Liver (tissue), 9 donors: ENCODE data around the gene SRCAP. TPM values are rescaled to one million over a fixed set of nuclear protein-coding genes. Genes with fewer than 3 reads are reported as not detected.

Experiments
- DNase-seq: peaks from one replicate; pipeline ENCODE4 v3.0.0-alpha.2; 2017; ENCODE audit warnings: low spot score
- H3K27ac ChIP-seq, 2 donors: one replicate each; pipeline ENCODE4 v1.7.0; 2013; ENCODE audit warnings: inconsistent platforms in 2 of 2, low read length in 2 of 2, control low read depth in 1 of 2, low read depth in 1 of 2, mild to moderate bottlenecking in 1 of 2
- H3K27me3 ChIP-seq, 4 donors: one replicate each; pipeline versions ENCODE4 v1.6.1 to v1.7.0; 2013; ENCODE audit warnings: low read length in 3 of 4, inconsistent platforms in 1 of 4, mild to moderate bottlenecking in 1 of 4, moderate library complexity in 1 of 4; ENCODE audit not compliant: control insufficient read depth in 4 of 4, insufficient read depth in 4 of 4
- H3K36me3 ChIP-seq, 4 donors: one replicate each; pipeline versions ENCODE4 v1.6.1 to v1.7.0; 2013; ENCODE audit warnings: low read length in 3 of 4, mild to moderate bottlenecking in 3 of 4, low read depth in 1 of 4, moderate library complexity in 1 of 4; ENCODE audit not compliant: control insufficient read depth in 4 of 4, insufficient read depth in 3 of 4
- H3K4me1 ChIP-seq, 4 donors: one replicate each; pipeline versions ENCODE4 v1.6.1 to v1.7.0; 2013; ENCODE audit warnings: low read length in 3 of 4, mild to moderate bottlenecking in 3 of 4, moderate library complexity in 1 of 4; ENCODE audit not compliant: control insufficient read depth in 4 of 4, insufficient read depth in 4 of 4
- H3K4me3 ChIP-seq, 3 donors: one replicate each; pipeline versions ENCODE4 v1.6.1 to v1.7.0; 2013; ENCODE audit warnings: low read length in 3 of 3, control low read depth in 1 of 3, low read depth in 1 of 3, mild to moderate bottlenecking in 1 of 3
- H3K9ac ChIP-seq, 2 donors: one replicate each; pipeline ENCODE4 v1.7.0; 2013; ENCODE audit warnings: low read length in 2 of 2, mild to moderate bottlenecking in 2 of 2, moderate library complexity in 2 of 2, control low read depth in 1 of 2, low read depth in 1 of 2
- H3K9me3 ChIP-seq, 4 donors: one replicate each; pipeline versions ENCODE4 v1.6.1 to v1.7.0; 2013; ENCODE audit warnings: low read length in 3 of 4; ENCODE audit not compliant: control insufficient read depth in 4 of 4
- EGR1 ChIP-seq, 2 donors: IDR thresholded peaks; 2 replicates each; pipeline ENCODE4 v1.6.1; 2016 to 2018; ENCODE audit warnings: antibody characterized with exemption in 2 of 2, low read depth in 2 of 2
- FOXA1 ChIP-seq: IDR thresholded peaks from 2 replicates; pipeline ENCODE4 v1.6.1; 2016; ENCODE audit warnings: antibody characterized with exemption
- FOXA2 ChIP-seq: IDR thresholded peaks from 2 replicates; pipeline ENCODE4 v1.6.1; 2016; ENCODE audit warnings: antibody characterized with exemption
- GABPA ChIP-seq, 2 donors: IDR thresholded peaks in 1 of 2; conservative IDR thresholded peaks in 1 of 2; 2 replicates each; pipeline ENCODE4 v1.6.1; 2016; ENCODE audit warnings: antibody characterized with exemption in 2 of 2, mild to moderate bottlenecking in 1 of 2, moderate library complexity in 1 of 2
- HNF4A ChIP-seq, 2 donors: conservative IDR thresholded peaks; 2 replicates each; pipeline ENCODE4 v1.6.1; 2016; ENCODE audit warnings: antibody characterized with exemption in 2 of 2, mild to moderate bottlenecking in 2 of 2
- HNF4G ChIP-seq: IDR thresholded peaks from 2 replicates; pipeline ENCODE4 v1.6.1; 2016; ENCODE audit warnings: antibody characterized with exemption
- JUND ChIP-seq, 2 donors: IDR thresholded peaks; 2 replicates each; pipeline ENCODE4 v1.6.1; 2016; ENCODE audit warnings: antibody characterized with exemption in 2 of 2
- NR2F2 ChIP-seq: IDR thresholded peaks from 2 replicates; pipeline ENCODE4 v1.6.1; 2016; ENCODE audit warnings: antibody characterized with exemption
- RAD21 ChIP-seq, 2 donors: IDR thresholded peaks; 2 replicates each; pipeline ENCODE4 v1.6.1; 2016; ENCODE audit warnings: antibody characterized with exemption in 2 of 2, mild to moderate bottlenecking in 2 of 2
- RXRA ChIP-seq, 2 donors: IDR thresholded peaks; 2 replicates each; pipeline ENCODE4 v1.6.1; 2017 to 2018; ENCODE audit warnings: antibody characterized with exemption in 2 of 2, mild to moderate bottlenecking in 1 of 2
- SP1 ChIP-seq: IDR thresholded peaks from 2 replicates; pipeline ENCODE4 v1.6.1; 2018; ENCODE audit warnings: antibody characterized with exemption, mild to moderate bottlenecking
- TAF1 ChIP-seq: conservative IDR thresholded peaks from 2 replicates; pipeline ENCODE4 v1.6.1; 2016; ENCODE audit warnings: antibody characterized with exemption, mild to moderate bottlenecking
- YY1 ChIP-seq: IDR thresholded peaks from 2 replicates; pipeline ENCODE4 v1.6.1; 2016; ENCODE audit warnings: antibody characterized with exemption, mild to moderate bottlenecking
- WGBS: extraction: QIAGEN DNeasy Blood & Tissue Kit; methylation state at CpG from one replicate; pipeline ENCODE4 v1.1.7; 2013; 5-methylcytosine and 5-hydroxymethylcytosine counted together
- polyA plus RNA-seq, 2 donors: library from polyadenylated mRNA; stranded (reverse) in 1 of 2; unstranded in 1 of 2; fragments of 200-250 nt in 1 of 2; fragments of >200 nt in 1 of 2; fragmentation: Nextera tagmentation in 1 of 2; extraction: Ambion mirVana in 1 of 2; gene quantifications; one replicate each; pipeline versions ENCODE4 v1.2.1 to v1.2.3, GENCODE V29; 2013 to 2015
- total RNA-seq, 2 donors: library from RNA; depleted of rRNA; stranded (reverse); fragments of >200 nt; gene quantifications; one replicate each; pipeline ENCODE4 v1.2.3, GENCODE V29; 2014
- TF ChIP-seq, protein P1 (sequence below): IDR thresholded peaks from 2 replicates; pipeline ENCODE4 v1.6.1; 2016; ENCODE audit warnings: antibody characterized with exemption
- TF ChIP-seq, protein P2 (sequence below): fragments of 150-350 bp; IDR thresholded peaks from 2 replicates; pipeline ENCODE4 v1.5.1; 2017; ENCODE audit warnings: improper control_type of control experiment, low read depth, low read length; ENCODE audit not compliant: missing input control
- TF ChIP-seq, protein P3 (sequence below): IDR thresholded peaks from 2 replicates; pipeline ENCODE4 v1.6.1; 2016; ENCODE audit warnings: antibody characterized with exemption
- TF ChIP-seq, protein P4 (sequence below): IDR thresholded peaks from 2 replicates; pipeline ENCODE4 v1.6.1; 2016; ENCODE audit warnings: antibody characterized with exemption, mild to moderate bottlenecking
- TF ChIP-seq, protein P5 (sequence below): IDR thresholded peaks from 2 replicates; pipeline ENCODE4 v1.6.1; 2016; ENCODE audit warnings: antibody characterized with exemption
- donor health status: healthy.
- donor health status: healthy.
- donor health status: healthy.
- donor health status: healthy.
- donor health status: healthy.

Gene SRCAP
- total and polyA plus RNA-seq, 4 donors: 7.6 to 27.7 (median 17.7) TPM

DNA sequence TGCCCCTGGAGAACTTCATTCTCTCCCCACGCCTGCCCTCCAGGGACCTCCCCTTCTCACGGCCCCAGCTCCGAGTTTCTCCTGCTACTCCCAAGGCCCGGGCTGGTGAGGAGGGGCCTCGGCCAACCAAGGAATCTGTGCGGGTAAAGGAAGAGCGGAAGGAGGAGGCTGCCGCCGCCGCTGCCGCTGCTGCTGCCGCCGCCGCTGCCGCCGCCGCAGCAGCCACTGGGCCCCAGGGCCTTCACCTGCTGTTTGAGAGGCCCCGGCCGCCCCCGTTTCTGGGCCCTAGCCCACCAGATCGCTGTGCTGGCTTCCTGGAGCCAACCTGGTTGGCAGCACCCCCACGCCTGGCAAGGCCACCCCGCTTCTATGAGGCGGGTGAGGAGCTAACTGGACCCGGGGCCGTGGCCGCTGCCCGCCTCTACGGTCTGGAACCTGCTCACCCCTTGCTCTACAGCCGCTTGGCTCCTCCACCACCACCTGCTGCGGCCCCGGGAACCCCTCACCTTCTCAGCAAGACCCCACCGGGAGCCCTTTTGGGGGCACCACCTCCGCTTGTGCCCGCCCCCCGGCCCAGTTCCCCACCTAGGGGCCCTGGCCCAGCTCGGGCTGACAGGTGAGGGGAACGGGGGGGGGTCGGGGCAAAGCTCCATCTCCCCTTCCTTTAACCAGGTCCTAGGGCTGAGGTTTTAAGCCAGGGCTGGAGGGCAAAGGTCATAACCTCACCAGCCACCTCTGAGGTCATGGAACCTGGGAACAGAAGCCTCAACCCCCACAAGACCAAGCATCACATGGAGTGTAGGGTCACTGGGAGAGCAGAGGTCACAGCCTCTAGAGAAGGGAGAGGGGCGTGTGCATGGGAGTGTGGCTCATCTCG lies 29.7 kb upstream of the SRCAP start:
- Histone ChIP-seq H3K36me3 (peaks cover 17 to 52% (median 22%) of the 10 kb centered on the region in 4 donors), H3K27ac (no peak overlapping the region)
- peak; percentile 93 to 99 for TF ChIP-seq RXRA (IDR thresholded peaks at IDR 0.05)
- TF ChIP-seq GABPA (IDR thresholded peaks at IDR 0.05 in 1 of 2, conservative IDR thresholded peaks at IDR 0.05 in 1 of 2): no peak
- TF ChIP-seq SP1: peak; percentile 73
- peak; percentile 50 to 72 for TF ChIP-seq HNF4A (conservative IDR thresholded peaks at IDR 0.05)
- TF ChIP-seq, protein P1, sequence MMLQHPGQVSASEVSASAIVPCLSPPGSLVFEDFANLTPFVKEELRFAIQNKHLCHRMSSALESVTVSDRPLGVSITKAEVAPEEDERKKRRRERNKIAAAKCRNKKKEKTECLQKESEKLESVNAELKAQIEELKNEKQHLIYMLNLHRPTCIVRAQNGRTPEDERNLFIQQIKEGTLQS: no peak
- TF ChIP-seq TAF1: no peak
- peak; percentile 96 for TF ChIP-seq NR2F2

DNA sequence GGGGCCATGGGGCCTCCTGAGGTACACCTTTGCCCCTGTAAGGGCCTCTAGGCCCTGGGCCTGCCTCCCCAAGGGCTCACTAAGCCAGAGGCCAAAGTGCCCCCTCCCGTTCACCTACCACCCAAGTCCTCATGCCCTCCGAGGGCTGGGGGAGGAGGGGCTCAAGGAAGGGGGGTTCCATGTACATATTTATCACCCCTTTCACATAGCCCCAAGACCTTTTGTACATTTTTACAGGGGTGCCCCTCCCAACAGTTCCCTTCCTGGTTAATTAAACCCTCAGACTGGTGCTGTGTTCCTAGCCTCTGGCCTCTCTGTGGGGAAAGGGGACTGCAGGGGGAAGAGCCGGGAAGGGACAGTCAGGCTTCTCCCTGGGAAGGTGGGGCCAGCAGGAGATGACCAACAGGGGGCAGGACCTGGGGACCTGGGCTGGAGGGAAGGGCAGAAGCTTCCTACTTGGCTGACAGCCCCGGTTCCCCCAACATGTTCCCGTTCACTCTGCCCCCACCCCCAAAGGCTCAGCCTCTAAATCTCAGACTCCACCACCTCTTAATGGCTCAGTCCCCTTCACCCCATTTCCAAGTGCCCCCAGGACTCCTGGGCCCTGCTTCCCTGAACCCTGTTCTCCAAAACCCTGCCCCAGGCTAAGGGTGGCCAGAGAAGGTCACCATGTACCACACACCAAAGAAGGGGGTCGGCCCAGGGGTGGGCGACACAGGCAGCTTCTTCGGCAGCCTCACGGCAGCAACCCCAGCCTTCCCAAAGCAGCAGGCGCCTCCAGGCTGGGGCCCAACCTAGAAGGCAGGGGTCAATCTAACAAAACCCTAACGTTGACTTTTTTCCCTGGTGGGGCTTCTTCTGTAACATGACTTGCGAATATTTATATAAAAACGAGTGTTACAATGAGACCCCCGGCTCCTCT lies 28.8 kb upstream of the SRCAP start:
- Histone ChIP-seq H3K36me3 (peaks cover 11 to 45% (median 19%) of the 10 kb centered on the region in 4 donors), H3K4me1 (peaks cover 7 to 14% (median 10%) of the 10 kb centered on the region in 4 donors), H3K9me3 (no peaks in the 10 kb centered on the region), H3K27ac (no peak overlapping the region), H3K27me3 (no peaks in the 10 kb centered on the region), H3K9ac (no peak overlapping the region), H3K4me3 (no peak overlapping the region)
- no peak for DNase-seq
- TF ChIP-seq YY1 (no peak), HNF4A (conservative IDR thresholded peaks at IDR 0.05) (no peak), RXRA (IDR thresholded peaks at IDR 0.05) (no peak), JUND (IDR thresholded peaks at IDR 0.05) (no peak), FOXA2 (no peak), RAD21 (IDR thresholded peaks at IDR 0.05) (no peak), HNF4G (no peak), EGR1 (IDR thresholded peaks at IDR 0.05; ENCODE audit: low read depth in 2 of 2) (no peak), TAF1 (no peak), SP1 (no peak), FOXA1 (no peak), GABPA (IDR thresholded peaks at IDR 0.05 in 1 of 2, conservative IDR thresholded peaks at IDR 0.05 in 1 of 2) (no peak), NR2F2 (no peak)
- TF ChIP-seq, protein P2, sequence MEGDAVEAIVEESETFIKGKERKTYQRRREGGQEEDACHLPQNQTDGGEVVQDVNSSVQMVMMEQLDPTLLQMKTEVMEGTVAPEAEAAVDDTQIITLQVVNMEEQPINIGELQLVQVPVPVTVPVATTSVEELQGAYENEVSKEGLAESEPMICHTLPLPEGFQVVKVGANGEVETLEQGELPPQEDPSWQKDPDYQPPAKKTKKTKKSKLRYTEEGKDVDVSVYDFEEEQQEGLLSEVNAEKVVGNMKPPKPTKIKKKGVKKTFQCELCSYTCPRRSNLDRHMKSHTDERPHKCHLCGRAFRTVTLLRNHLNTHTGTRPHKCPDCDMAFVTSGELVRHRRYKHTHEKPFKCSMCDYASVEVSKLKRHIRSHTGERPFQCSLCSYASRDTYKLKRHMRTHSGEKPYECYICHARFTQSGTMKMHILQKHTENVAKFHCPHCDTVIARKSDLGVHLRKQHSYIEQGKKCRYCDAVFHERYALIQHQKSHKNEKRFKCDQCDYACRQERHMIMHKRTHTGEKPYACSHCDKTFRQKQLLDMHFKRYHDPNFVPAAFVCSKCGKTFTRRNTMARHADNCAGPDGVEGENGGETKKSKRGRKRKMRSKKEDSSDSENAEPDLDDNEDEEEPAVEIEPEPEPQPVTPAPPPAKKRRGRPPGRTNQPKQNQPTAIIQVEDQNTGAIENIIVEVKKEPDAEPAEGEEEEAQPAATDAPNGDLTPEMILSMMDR: no peak
- TF ChIP-seq, protein P3, sequence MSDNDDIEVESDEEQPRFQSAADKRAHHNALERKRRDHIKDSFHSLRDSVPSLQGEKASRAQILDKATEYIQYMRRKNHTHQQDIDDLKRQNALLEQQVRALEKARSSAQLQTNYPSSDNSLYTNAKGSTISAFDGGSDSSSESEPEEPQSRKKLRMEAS: no peak
- TF ChIP-seq, protein P1: no peak
- TF ChIP-seq, protein P4, sequence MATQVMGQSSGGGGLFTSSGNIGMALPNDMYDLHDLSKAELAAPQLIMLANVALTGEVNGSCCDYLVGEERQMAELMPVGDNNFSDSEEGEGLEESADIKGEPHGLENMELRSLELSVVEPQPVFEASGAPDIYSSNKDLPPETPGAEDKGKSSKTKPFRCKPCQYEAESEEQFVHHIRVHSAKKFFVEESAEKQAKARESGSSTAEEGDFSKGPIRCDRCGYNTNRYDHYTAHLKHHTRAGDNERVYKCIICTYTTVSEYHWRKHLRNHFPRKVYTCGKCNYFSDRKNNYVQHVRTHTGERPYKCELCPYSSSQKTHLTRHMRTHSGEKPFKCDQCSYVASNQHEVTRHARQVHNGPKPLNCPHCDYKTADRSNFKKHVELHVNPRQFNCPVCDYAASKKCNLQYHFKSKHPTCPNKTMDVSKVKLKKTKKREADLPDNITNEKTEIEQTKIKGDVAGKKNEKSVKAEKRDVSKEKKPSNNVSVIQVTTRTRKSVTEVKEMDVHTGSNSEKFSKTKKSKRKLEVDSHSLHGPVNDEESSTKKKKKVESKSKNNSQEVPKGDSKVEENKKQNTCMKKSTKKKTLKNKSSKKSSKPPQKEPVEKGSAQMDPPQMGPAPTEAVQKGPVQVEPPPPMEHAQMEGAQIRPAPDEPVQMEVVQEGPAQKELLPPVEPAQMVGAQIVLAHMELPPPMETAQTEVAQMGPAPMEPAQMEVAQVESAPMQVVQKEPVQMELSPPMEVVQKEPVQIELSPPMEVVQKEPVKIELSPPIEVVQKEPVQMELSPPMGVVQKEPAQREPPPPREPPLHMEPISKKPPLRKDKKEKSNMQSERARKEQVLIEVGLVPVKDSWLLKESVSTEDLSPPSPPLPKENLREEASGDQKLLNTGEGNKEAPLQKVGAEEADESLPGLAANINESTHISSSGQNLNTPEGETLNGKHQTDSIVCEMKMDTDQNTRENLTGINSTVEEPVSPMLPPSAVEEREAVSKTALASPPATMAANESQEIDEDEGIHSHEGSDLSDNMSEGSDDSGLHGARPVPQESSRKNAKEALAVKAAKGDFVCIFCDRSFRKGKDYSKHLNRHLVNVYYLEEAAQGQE: no peak
- TF ChIP-seq, protein P5, sequence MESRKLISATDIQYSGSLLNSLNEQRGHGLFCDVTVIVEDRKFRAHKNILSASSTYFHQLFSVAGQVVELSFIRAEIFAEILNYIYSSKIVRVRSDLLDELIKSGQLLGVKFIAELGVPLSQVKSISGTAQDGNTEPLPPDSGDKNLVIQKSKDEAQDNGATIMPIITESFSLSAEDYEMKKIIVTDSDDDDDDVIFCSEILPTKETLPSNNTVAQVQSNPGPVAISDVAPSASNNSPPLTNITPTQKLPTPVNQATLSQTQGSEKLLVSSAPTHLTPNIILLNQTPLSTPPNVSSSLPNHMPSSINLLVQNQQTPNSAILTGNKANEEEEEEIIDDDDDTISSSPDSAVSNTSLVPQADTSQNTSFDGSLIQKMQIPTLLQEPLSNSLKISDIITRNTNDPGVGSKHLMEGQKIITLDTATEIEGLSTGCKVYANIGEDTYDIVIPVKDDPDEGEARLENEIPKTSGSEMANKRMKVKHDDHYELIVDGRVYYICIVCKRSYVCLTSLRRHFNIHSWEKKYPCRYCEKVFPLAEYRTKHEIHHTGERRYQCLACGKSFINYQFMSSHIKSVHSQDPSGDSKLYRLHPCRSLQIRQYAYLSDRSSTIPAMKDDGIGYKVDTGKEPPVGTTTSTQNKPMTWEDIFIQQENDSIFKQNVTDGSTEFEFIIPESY: no peak
- 89% methylated on average over 14 of the region's 14 CpGs for WGBS

More for the DNA sequence above, 29.7 kb upstream of the SRCAP start:
- 83% methylated on average over 41 of the region's 41 CpGs for WGBS
- no peak for DNase-seq
- Histone ChIP-seq H3K4me3 (no peak overlapping the region), H3K27me3 (no peaks in the 10 kb centered on the region), H3K9ac (no peak overlapping the region), H3K9me3 (no peaks in the 10 kb centered on the region), H3K4me1 (peaks cover 7 to 14% (median 10%) of the 10 kb centered on the region in 4 donors)
